HepG2 (cell line): ENCODE data around the gene TUBG1. TPM values are rescaled to one million over a fixed set of nuclear protein-coding genes. Genes with fewer than 3 reads are reported as not detected.

Experiments
- FOSL2 ChIP-seq: sonication (generic); formaldehyde crosslinking; IDR thresholded peaks from 2 replicates; pipeline ENCODE4 v1.4.0; 2020; ENCODE audit warnings: missing genetic modification reagents
- HIVEP1 ChIP-seq: sonication (generic); formaldehyde crosslinking; IDR thresholded peaks from 2 replicates; pipeline ENCODE4 v1.4.0; 2020; ENCODE audit warnings: mild to moderate bottlenecking, missing genetic modification reagents
- PHF20 ChIP-seq: sonication (generic); formaldehyde crosslinking; IDR thresholded peaks from 2 replicates; pipeline ENCODE4 v1.5.0; 2020; ENCODE audit warnings: mild to moderate bottlenecking, missing genetic modification reagents
- PHF5A ChIP-seq: IDR thresholded peaks from one replicate; pipeline ENCODE4 v1.6.1; 2018; ENCODE audit warnings: low read depth, missing genetic modification reagents; ENCODE audit not compliant: unreplicated experiment
- RARA ChIP-seq: IDR thresholded peaks from 2 replicates; pipeline ENCODE4 v1.6.1; 2016; ENCODE audit warnings: missing genetic modification reagents, missing compliant biosample characterization
- TBX3 ChIP-seq: fragments of 450-650 bp; IDR thresholded peaks from 2 replicates; pipeline ENCODE4 v1.6.1; 2017; ENCODE audit warnings: antibody characterized with exemption, mild to moderate bottlenecking, inconsistent platforms, borderline replicate concordance
- U2AF1 ChIP-seq: fragments of 200-400 bp; formaldehyde crosslinking; optimal IDR thresholded peaks from 2 replicates; pipeline ENCODE3; 2017; ENCODE audit warnings: mild to moderate bottlenecking, low read depth, low read length
- ZNF207 ChIP-seq: fragments of 450-650 bp; IDR thresholded peaks from 2 replicates; pipeline ENCODE4 v1.6.1; 2016; ENCODE audit warnings: antibody characterized with exemption, borderline replicate concordance
- ZNF260 ChIP-seq: sonication (generic); formaldehyde crosslinking; IDR thresholded peaks from 2 replicates; pipeline ENCODE4 v1.4.0; 2020; ENCODE audit warnings: missing genetic modification reagents, low read depth, mild to moderate bottlenecking, borderline replicate concordance
- ZNF333 ChIP-seq: sonication (generic); formaldehyde crosslinking; IDR thresholded peaks from 2 replicates; pipeline ENCODE4 v1.4.0; 2020; ENCODE audit warnings: mild to moderate bottlenecking, missing genetic modification reagents, borderline replicate concordance
- ZNF570 ChIP-seq: sonication (generic); formaldehyde crosslinking; IDR thresholded peaks from 2 replicates; pipeline ENCODE4 v1.4.0; 2020; ENCODE audit warnings: mild to moderate bottlenecking, missing genetic modification reagents, borderline replicate concordance
- ZNF615 ChIP-seq: sonication (generic); formaldehyde crosslinking; IDR thresholded peaks from 2 replicates; pipeline ENCODE4 v1.5.0; 2020; ENCODE audit warnings: mild to moderate bottlenecking, missing genetic modification reagents, borderline replicate concordance
- ZSCAN9 ChIP-seq: IDR thresholded peaks from 2 replicates; pipeline ENCODE4 v1.6.1; 2016; ENCODE audit warnings: borderline replicate concordance
- polyA plus RNA-seq, 8 experiments: library from polyadenylated mRNA; depleted of rRNA in 3 of 8; stranded (reverse) in 7 of 8; unstranded in 1 of 8; fragments of >200 nt; fragmentation: Illumina TruSeq in 4 of 8; extraction: Trizol in 4 of 8; gene quantifications; 2 replicates each; pipeline versions ENCODE4 v1.2.1 to v1.2.3, GENCODE V29; 2011 to 2016; ENCODE audit warnings: low read depth in 4 of 8, missing spikeins in 1 of 8, mixed read lengths in 1 of 8; ENCODE audit not compliant: insufficient read depth in 1 of 8
- total RNA-seq, 5 experiments: library from RNA; depleted of rRNA; stranded (reverse); fragments of >200 nt; fragmentation: Illumina TruSeq; extraction: Trizol; gene quantifications; 2 replicates each; pipeline ENCODE4 v1.2.3, GENCODE V29; 2016; ENCODE audit warnings: low read depth in 1 of 5
- TF ChIP-seq, protein P1 (sequence below): sonication (generic); formaldehyde crosslinking; IDR thresholded peaks from 2 replicates; pipeline ENCODE4 v1.8.1; 2022; ENCODE audit warnings: low read depth, mild to moderate bottlenecking, missing genetic modification reagents
- TF ChIP-seq, protein P2 (sequence below): sonication (generic); formaldehyde crosslinking; IDR thresholded peaks from 2 replicates; pipeline ENCODE4 v1.5.0; 2020; ENCODE audit warnings: mild to moderate bottlenecking, missing genetic modification reagents
- TF ChIP-seq, protein P3 (sequence below): sonication (generic); formaldehyde crosslinking; IDR thresholded peaks from 2 replicates; pipeline ENCODE4 v1.5.0; 2020; ENCODE audit warnings: missing genetic modification reagents
- TF ChIP-seq, protein P4 (sequence below): sonication (generic); formaldehyde crosslinking; IDR thresholded peaks from 2 replicates; pipeline ENCODE4 v1.4.0; 2020; ENCODE audit warnings: missing genetic modification reagents

Gene TUBG1
- total and polyA plus RNA-seq, 2 of the 13 experiments (the other 11 are each of a cell fraction or from before 2014, with no cell fraction given) = 74.1 to 137 TPM

DNA sequence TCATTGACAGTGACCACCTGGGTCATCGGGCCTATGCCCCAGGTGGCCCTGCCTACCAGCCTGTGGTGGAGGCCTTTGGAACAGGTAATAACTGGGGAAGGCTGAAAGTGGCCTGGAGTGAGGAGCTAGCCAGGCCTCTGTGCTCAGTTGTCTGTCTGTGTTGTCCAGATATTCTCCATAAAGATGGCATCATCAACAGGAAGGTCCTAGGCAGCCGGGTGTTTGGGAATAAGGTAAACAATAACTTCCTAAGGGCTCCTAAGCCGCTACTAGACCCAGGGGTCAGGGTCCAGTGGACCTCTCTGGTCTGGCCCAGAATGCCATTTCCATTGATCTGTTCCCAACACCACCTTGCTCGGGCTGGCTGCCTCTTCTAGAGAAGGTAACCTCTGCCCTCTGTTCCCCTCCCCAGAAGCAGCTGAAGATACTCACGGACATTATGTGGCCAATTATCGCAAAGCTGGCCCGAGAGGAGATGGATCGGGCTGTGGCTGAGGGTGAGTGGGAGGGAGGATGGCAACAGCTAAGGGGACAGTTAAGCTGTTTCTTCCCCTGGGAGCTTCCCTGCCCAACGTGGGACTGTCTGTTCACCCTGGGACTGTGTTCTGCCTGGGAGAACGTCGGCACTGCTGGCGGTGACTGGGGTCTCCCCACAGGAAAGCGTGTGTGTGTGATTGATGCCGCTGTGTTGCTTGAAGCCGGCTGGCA is 44.5 kb upstream of the TUBG1 start (continued):
- TF ChIP-seq, protein P1, sequence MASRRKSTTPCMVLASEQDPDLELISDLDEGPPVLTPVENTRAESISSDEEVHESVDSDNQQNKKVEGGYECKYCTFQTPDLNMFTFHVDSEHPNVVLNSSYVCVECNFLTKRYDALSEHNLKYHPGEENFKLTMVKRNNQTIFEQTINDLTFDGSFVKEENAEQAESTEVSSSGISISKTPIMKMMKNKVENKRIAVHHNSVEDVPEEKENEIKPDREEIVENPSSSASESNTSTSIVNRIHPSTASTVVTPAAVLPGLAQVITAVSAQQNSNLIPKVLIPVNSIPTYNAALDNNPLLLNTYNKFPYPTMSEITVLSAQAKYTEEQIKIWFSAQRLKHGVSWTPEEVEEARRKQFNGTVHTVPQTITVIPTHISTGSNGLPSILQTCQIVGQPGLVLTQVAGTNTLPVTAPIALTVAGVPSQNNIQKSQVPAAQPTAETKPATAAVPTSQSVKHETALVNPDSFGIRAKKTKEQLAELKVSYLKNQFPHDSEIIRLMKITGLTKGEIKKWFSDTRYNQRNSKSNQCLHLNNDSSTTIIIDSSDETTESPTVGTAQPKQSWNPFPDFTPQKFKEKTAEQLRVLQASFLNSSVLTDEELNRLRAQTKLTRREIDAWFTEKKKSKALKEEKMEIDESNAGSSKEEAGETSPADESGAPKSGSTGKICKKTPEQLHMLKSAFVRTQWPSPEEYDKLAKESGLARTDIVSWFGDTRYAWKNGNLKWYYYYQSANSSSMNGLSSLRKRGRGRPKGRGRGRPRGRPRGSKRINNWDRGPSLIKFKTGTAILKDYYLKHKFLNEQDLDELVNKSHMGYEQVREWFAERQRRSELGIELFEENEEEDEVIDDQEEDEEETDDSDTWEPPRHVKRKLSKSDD (CRISPR knock-in tag) = no peak
- TF ChIP-seq ZSCAN9 (CRISPR knock-in tag) = 0 out of 2 replicates have a peak, but pooled peaks have one; percentile 40
- TF ChIP-seq ZNF570 (CRISPR knock-in tag) = no peak
- no peak for TF ChIP-seq HIVEP1
- TF ChIP-seq, protein P2, sequence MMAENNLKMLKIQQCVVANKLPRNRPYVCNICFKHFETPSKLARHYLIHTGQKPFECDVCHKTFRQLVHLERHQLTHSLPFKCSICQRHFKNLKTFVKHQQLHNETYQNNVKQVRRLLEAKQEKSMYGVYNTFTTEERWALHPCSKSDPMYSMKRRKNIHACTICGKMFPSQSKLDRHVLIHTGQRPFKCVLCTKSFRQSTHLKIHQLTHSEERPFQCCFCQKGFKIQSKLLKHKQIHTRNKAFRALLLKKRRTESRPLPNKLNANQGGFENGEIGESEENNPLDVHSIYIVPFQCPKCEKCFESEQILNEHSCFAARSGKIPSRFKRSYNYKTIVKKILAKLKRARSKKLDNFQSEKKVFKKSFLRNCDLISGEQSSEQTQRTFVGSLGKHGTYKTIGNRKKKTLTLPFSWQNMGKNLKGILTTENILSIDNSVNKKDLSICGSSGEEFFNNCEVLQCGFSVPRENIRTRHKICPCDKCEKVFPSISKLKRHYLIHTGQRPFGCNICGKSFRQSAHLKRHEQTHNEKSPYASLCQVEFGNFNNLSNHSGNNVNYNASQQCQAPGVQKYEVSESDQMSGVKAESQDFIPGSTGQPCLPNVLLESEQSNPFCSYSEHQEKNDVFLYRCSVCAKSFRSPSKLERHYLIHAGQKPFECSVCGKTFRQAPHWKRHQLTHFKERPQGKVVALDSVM (CRISPR knock-in tag) = no peak
- TF ChIP-seq ZNF333 = no peak; the same call in 1 of the 2 replicates
- TF ChIP-seq FOSL2 (CRISPR knock-in tag) = peak; percentile 39; the same call in 1 of the 2 replicates
- TF ChIP-seq U2AF1 = no peak
- TF ChIP-seq PHF5A (CRISPR knock-in tag) = peak; percentile 69
- peak; percentile 86 for TF ChIP-seq RARA (CRISPR knock-in tag)
- TF ChIP-seq TBX3 = no peak
- no peak for TF ChIP-seq ZNF260 (CRISPR knock-in tag)
- TF ChIP-seq, protein P3, sequence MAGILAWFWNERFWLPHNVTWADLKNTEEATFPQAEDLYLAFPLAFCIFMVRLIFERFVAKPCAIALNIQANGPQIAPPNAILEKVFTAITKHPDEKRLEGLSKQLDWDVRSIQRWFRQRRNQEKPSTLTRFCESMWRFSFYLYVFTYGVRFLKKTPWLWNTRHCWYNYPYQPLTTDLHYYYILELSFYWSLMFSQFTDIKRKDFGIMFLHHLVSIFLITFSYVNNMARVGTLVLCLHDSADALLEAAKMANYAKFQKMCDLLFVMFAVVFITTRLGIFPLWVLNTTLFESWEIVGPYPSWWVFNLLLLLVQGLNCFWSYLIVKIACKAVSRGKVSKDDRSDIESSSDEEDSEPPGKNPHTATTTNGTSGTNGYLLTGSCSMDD = no peak
- no peak for TF ChIP-seq ZNF615 (CRISPR knock-in tag)
- peak; percentile 43; the same call in 1 of the 2 replicates for TF ChIP-seq PHF20 (CRISPR knock-in tag)
- TF ChIP-seq ZNF207 = no peak
- TF ChIP-seq, protein P4, sequence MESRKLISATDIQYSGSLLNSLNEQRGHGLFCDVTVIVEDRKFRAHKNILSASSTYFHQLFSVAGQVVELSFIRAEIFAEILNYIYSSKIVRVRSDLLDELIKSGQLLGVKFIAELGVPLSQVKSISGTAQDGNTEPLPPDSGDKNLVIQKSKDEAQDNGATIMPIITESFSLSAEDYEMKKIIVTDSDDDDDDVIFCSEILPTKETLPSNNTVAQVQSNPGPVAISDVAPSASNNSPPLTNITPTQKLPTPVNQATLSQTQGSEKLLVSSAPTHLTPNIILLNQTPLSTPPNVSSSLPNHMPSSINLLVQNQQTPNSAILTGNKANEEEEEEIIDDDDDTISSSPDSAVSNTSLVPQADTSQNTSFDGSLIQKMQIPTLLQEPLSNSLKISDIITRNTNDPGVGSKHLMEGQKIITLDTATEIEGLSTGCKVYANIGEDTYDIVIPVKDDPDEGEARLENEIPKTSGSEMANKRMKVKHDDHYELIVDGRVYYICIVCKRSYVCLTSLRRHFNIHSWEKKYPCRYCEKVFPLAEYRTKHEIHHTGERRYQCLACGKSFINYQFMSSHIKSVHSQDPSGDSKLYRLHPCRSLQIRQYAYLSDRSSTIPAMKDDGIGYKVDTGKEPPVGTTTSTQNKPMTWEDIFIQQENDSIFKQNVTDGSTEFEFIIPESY (CRISPR knock-in tag) = peak; percentile 71; the same call in 1 of the 2 replicates
